ENCODE results near the gene PXDN. TPM values are rescaled to one million over a fixed set of nuclear protein-coding genes. Genes with fewer than 3 reads are reported as not detected.
A peak's percentile ranks its signal among the peaks of the same experiment; 100 is the strongest.

The PXDN gene
- total RNA-seq, 1 donor from 2014 or later: 36.3 TPM

GRCh38 chr2:1687254-1687653, 57.1 kb downstream of the PXDN start:
- peaks cover 27% of the 10 kb centered on the region for H3K36me3 ChIP-seq
- H3K4me3 ChIP-seq: no peak overlapping the region
- ATAC-seq (no peak), DNase-seq (no peak)
- intact Hi-C loops (cut with DNase I): no loop called here
- H3K27me3 ChIP-seq (ENCODE audit: low read depth): no peaks in the 10 kb centered on the region
- H3K27ac ChIP-seq: no peak overlapping the region
- H3K9me3 ChIP-seq: no peaks in the 10 kb centered on the region
- peaks cover 9% of the 10 kb centered on the region for H3K4me1 ChIP-seq
- TF ChIP-seq, protein P1, sequence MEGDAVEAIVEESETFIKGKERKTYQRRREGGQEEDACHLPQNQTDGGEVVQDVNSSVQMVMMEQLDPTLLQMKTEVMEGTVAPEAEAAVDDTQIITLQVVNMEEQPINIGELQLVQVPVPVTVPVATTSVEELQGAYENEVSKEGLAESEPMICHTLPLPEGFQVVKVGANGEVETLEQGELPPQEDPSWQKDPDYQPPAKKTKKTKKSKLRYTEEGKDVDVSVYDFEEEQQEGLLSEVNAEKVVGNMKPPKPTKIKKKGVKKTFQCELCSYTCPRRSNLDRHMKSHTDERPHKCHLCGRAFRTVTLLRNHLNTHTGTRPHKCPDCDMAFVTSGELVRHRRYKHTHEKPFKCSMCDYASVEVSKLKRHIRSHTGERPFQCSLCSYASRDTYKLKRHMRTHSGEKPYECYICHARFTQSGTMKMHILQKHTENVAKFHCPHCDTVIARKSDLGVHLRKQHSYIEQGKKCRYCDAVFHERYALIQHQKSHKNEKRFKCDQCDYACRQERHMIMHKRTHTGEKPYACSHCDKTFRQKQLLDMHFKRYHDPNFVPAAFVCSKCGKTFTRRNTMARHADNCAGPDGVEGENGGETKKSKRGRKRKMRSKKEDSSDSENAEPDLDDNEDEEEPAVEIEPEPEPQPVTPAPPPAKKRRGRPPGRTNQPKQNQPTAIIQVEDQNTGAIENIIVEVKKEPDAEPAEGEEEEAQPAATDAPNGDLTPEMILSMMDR (IDR thresholded peaks at IDR 0.05): no peak

DNA sequence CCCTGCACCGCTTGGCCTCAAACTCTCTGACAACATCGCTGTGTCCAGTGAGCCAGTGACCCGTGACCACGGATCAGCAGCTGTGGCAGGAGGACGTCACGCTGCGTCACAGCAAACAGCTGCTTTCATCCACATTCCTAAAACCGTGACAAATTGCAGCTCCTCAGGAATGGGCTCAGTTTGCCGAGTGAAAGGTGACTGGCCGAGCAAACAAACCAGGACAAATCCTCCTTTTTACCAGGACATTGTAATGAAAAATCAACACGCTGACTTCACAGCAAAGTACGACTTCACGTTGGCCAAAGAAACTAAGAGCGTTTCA, 57.6 kb downstream of the PXDN start:
- Histone ChIP-seq H3K27me3 (ENCODE audit: low read depth) (no peaks in the 10 kb centered on the region), H3K4me1 (peaks cover 10% of the 10 kb centered on the region), H3K36me3 (peaks cover 21% of the 10 kb centered on the region), H3K4me3 (no peak overlapping the region), H3K27ac (no peak overlapping the region), H3K9me3 (no peaks in the 10 kb centered on the region)
- DNase-seq (no peak), ATAC-seq (no peak)
- TF ChIP-seq, protein P1 (IDR thresholded peaks at IDR 0.05): no peak
- intact Hi-C loops (cut with DNase I): no loop called here

DNA sequence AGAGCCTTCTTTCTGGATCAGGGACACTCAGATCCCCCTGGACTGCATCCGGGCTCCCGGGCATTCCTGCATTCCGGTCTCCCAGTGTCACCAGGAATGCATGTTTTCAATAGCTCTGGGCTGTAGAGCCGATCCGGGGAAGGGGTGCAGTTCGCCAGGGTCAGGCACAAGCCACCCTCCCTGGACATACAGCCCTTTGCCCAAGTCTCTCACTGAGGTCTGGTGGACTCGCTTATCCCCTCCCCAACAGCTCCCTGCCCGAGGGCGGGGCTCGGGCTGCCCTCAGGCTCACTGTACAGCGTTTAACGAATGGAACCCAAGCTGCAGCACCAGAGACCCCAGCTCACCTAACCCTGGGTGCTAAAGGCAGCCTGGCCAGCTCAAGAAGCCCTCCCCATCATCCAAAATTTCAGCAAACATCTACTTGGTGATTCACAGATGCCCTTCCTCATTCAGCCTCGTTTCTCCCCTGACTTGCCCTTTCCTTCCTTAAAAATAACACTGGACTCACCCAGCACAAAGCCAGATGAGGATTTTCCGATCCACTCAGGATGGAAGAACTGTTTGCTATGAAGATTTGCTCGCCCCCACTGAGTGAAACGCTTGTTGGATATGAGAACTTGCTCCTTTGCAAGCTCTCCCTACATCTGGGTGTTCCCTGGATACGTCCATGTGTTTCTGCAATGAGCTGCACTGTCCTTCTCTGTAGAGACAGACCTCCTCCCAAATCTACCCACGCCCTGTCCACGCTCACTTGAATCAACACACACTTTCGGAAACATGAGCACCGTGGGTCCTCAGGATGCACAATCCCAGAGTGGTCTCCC, 58.1 kb downstream of the PXDN start:
- no peaks in the 10 kb centered on the region for H3K9me3 ChIP-seq
- H3K36me3 ChIP-seq: peaks cover 16% of the 10 kb centered on the region
- H3K4me3 ChIP-seq: no peak overlapping the region
- H3K27me3 ChIP-seq (ENCODE audit: low read depth): no peaks in the 10 kb centered on the region
- no peak for ATAC-seq
- H3K27ac ChIP-seq: no peak overlapping the region
- DNase-seq: peak; percentile 34
- peaks cover 14% of the 10 kb centered on the region for H3K4me1 ChIP-seq
- TF ChIP-seq, protein P1 (IDR thresholded peaks at IDR 0.05): no peak
- intact Hi-C loops (cut with DNase I): no loop called here

DNA sequence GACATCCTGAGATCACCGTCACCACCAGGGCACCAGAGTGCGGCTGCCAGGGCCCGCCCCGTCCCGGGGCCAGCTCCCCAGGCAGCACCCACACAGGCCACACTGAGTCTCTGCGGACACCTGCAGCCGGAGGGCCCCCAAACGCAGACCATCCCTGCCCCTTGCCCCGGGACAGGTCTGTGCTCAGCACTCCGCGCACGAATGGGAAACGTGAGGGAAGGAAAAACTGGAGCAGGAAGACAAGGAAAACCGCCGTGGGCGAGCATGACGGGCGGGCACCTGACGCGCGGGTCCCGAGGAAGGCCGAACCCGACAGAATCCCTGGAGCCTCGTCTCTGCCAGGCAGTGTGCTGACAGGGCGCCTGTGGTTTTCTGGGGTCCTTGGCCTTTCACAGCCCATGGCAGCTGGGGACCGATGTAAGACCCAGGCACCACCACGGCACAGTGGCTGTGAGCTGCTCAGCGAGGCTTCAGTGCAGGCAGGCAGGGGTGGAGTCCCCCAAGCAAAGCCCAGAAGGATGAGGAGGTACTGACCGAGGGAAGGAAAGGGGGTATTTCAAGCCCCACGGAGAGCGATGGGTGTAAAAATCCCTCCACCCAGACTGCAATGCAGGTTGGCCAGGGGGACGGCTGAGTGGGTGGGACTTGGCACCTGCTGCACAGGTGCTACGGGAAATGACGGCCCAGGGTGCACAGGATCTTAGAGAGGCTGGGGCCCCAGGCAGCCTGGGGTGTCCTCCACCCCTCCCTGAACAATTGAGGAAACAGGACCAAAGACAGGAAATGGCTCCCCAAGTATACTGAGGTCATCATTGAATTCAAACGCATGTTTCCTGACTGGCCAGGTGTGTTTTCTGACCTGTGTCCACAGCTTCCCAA, 59.0 kb downstream of the PXDN start:
- DNase-seq (peak; percentile 37), ATAC-seq (peak in 1 of 2 donors; percentile 27)
- intact Hi-C loops (cut with DNase I): no loop called here
- H3K36me3 ChIP-seq: peaks cover 13% of the 10 kb centered on the region
- peaks cover 13% of the 10 kb centered on the region for H3K4me1 ChIP-seq
- no peak overlapping the region for H3K27ac ChIP-seq
- TF ChIP-seq, protein P1 (IDR thresholded peaks at IDR 0.05): no peak
- no peaks in the 10 kb centered on the region for H3K9me3 ChIP-seq
- H3K4me3 ChIP-seq: no peak overlapping the region
- no peaks in the 10 kb centered on the region for H3K27me3 ChIP-seq (ENCODE audit: low read depth)

- H3K27ac ChIP-seq: no peak overlapping the region
- ATAC-seq: no peak
- H3K9me3 ChIP-seq: no peaks in the 10 kb centered on the region
- intact Hi-C loops (cut with DNase I): no loop called here
- TF ChIP-seq, protein P1 (IDR thresholded peaks at IDR 0.05): no peak
- H3K36me3 ChIP-seq: peaks cover 21% of the 10 kb centered on the region
- H3K4me1 ChIP-seq: peaks cover 8% of the 10 kb centered on the region
- DNase-seq: no peak
- H3K27me3 ChIP-seq (ENCODE audit: low read depth): no peaks in the 10 kb centered on the region
- no peak overlapping the region for H3K4me3 ChIP-seq
These were observed 61.0 kb downstream of the PXDN start for GRCh38 chr2:1683297-1683696.

All from lower lobe of right lung (tissue), 2 donors.